ENCODE results near the gene DNAJC5G.

DNAJC5G gene, protein sequence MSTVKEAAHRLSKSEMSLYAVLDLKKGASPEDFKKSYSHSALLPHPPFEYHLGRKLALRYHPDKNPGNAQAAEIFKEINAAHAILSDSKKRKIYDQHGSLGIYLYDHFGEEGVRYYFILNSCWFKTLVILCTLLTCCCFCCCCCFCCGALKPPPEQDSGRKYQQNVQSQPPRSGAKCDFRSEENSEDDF

GRCh38 chr2:27275211-27276150 lies at the start of gene DNAJC5G:
Gene DNAJC5G, plus strand, starts transcription at chr2:27275433. Its CDS starts 1,296 bp downstream, at chr2:27276729.
- no peak for DNase-seq

- DNase-seq, result no peak
Measured at GRCh38 chr2:27225526-27225925, 49.7 kb upstream of the DNAJC5G start.

- no peak for DNase-seq
Measured at GRCh38 chr2:27227501-27227900, 47.7 kb upstream of the DNAJC5G start.

DNA sequence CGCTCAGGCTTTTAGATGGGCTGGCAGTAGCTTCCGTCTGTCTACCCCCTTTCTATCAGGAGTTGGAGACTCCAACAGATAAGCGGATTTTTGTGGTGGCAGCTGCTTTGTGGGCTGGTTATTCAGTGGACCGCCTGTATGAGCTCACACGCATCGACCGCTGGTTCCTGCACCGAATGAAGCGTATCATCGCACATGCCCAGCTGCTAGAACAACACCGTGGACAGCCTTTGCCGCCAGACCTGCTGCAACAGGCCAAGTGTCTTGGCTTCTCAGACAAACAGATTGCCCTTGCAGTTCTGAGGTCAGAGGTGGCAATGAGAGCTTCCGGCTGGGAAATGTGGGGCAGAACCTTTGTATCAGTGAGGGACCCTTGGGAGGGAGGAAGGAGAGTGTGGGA lies 43.3 kb upstream of the DNAJC5G start:
- DNase-seq, result no peak

DNA sequence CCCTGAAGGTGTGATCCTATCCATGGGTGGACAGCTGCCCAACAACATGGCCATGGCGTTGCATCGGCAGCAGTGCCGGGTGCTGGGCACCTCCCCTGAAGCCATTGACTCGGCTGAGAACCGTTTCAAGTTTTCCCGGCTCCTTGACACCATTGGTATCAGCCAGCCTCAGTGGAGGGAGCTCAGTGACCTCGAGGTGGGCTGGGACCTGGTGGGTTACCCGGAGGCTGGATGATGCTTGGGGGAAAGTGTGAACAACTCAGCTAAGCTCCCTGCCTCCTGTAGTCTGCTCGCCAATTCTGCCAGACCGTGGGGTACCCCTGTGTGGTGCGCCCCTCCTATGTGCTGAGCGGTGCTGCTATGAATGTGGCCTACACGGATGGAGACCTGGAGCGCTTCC lies 41.9 kb upstream of the DNAJC5G start:
- DNase-seq, result no peak

DNA sequence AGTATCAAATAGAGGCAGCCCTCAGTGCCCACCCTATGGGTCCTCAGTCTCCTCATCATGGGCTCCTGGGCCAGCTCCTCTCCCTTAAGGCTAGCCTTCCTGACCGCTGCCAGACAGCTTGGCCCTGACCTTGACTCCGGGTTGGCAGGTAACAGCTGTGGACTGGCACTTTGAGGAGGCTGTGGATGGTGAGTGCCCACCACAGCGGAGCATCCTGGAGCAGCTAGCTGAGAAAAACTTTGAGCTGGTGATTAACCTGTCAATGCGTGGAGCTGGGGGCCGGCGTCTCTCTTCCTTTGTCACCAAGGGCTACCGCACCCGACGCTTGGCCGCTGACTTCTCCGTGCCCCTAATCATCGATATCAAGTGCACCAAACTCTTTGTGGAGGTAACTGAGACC lies 39.1 kb upstream of the DNAJC5G start:
- DNase-seq, result no peak

DNA sequence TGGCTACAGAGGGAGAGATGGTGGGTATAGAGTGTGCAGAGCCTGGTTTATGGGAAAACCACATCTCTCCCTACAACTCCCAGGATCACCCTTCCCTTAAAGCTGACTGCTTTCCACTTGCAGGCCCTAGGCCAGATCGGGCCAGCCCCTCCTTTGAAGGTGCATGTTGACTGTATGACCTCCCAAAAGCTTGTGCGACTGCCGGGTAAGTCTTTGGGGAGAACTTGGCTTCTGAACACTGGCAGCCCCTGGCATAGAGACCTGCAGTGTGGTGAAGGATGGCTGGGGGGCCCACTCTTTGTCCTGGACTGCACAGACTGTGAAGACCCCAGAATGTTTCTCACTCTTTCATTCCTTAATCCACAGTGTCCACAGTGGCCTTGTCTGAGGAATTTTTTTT lies 38.6 kb upstream of the DNAJC5G start:
- no peak for DNase-seq

DNA sequence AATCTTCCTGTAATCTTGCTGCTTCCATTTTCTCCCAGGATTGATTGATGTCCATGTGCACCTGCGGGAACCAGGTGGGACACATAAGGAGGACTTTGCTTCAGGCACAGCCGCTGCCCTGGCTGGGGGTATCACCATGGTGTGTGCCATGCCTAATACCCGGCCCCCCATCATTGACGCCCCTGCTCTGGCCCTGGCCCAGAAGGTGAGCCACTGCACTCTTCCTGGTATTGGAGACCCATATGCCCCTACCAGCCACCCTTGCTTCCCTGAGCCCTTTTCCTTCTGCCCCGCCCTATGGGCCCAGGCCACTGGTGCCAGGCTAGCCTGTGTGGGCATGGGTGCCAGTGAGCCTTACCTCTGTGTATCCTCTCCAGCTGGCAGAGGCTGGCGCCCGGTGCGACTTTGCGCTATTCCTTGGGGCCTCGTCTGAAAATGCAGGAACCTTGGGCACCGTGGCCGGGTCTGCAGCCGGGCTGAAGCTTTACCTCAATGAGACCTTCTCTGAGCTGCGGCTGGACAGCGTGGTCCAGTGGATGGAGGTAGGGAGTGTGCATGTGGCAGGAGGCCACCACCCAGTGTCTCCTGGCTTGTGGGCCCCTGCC lies 37.8 kb upstream of the DNAJC5G start:
- no peak for DNase-seq

DNA sequence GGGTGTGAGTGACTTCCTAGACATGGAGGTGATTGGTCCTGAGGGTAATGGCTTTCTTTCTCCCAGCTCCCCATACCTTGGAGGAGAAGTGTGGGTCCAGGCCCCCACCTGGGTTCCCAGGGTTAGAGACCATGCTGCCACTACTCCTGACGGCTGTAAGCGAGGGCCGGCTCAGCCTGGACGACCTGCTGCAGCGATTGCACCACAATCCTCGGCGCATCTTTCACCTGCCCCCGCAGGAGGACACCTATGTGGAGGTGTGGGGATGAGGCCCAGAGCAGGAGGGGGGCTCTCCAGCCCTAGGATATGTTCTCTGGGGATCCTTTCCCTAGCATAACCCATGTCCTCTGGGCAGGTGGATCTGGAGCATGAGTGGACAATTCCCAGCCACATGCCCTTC lies 36.3 kb upstream of the DNAJC5G start:
- no peak for DNase-seq

DNA sequence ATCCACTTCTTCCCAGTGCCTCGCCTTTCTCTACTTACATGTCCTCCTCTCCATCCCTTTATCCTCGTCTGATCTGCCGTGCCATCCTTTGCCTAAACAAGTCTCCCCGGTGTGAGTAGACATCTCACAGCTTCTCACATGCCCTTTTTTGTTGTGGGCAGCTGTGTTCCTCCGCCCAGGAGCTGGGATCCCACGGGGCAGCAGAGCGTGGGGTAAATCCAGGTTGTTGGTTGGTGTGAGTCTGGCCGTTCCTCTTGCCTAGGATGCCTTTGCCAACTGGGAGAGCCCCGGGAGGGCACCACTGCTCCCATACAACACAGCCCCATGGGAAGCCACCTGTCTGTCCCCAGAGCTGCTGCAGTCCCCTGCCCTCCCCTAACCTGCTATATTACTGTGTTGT lies 34.8 kb upstream of the DNAJC5G start:
- no peak for DNase-seq

GRCh38 chr2:27241761-27242613 lies 33.2 kb upstream of the DNAJC5G start:
- DNase-seq, result no peak

GRCh38 chr2:27242614-27242951 lies 32.6 kb upstream of the DNAJC5G start:
- DNase-seq, result no peak

DNA sequence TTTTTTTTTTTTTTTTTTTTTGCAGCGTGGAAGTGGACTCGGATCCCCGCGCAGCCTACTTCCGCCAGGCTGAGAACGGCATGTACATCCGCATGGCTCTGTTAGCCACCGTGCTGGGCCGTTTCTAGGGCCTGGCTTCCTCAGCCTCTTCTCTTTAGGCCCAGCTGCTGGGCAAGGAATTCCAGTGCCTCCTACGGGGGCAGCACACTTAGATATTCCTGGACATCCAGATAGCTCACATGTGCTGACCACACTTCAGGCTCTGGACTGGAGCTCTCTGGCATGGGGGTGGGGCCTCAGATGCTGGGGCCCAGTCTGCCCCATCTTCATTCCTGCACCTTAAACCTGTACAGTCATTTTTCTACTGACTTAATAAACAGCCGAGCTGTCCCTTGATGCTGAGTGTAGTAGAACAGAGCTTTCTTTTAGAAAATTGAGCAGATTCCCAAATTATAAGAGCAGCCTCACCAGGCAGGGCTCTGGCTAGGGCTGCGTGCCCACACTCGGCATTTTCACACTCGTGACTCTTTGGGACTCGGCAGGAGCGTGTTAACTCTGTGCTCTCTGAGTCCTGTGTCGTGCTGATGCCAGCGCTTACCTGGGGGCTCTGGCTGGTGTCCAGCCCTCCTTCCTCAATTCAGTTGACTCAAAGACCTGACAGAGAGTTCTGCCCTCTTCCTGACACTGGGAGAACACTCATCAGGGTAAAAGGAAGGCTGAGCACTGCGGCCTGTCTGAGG lies 31.7 kb upstream of the DNAJC5G start:
- no peak for DNase-seq

DNA sequence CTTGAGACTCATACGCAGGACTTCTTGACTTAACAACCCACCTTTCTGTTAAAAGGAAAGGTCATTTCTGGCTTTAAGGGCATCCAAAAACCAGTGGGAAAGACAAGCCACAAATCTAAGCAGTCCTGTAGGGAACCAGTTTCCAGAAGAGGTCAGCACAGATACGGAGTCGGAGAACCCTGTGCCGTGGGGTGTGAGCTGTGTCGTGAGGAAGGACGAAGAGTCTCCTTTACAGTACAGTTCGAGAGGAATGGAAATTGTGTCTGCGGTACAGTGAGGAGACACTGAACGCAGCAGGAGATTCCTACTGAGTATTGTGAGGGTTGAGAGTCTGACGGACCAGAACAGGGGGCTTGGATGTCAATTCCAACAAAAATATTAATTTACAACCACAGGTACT lies 30.1 kb upstream of the DNAJC5G start:
- DNase-seq, result no peak

DNA sequence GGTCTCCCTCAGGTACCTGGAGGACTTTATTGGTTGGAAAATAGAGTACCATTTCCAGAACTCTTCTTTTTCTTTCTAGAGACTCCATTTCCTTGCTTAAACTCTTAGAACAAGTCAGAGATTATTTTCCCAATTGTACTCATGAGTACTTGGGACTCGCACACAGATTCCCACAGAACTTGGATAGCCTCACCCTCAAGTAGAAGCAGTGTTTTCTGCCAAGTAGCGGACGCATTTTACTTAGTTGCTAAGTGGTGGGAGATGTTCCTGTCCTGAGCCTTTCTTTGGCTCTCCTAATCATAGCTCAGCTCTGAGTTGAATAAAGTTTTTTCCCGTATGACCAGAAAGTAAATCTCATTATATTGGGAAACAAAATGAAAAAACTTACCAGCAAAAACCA lies 29.6 kb upstream of the DNAJC5G start:
- DNase-seq, result no peak

GRCh38 chr2:27247893-27248292 lies 27.3 kb upstream of the DNAJC5G start:
- DNase-seq, result no peak

GRCh38 chr2:27249159-27249890 lies 25.9 kb upstream of the DNAJC5G start:
- DNase-seq, result no peak

GRCh38 chr2:27249891-27250651 lies 25.2 kb upstream of the DNAJC5G start:
- no peak for DNase-seq

GRCh38 chr2:27250652-27251379 lies 24.4 kb upstream of the DNAJC5G start:
- DNase-seq, result no peak

GRCh38 chr2:27251766-27252165 lies 23.5 kb upstream of the DNAJC5G start:
- DNase-seq, result no peak

Data from NCI-H187 (cell line).